Measurements from ENCODE around the gene AKNA. TPM values are rescaled to one million over a fixed set of nuclear protein-coding genes. Genes with fewer than 3 reads are reported as not detected.
"Not testable (repeated sequence)": the region's sequence is repeated elsewhere in the genome, so short reads cannot be mapped to it uniquely, and the experiment has no call there.

The AKNA gene
- total RNA-seq, 3 donors from 2014 or later (not counting 1 experiment from before 2014, with no cell fraction given) = 577 to 743 (median 676) TPM

GRCh38 chr9:114330636-114331035, 57.1 kb downstream of the AKNA start:
- no peak for TF ChIP-seq CTCF (IDR thresholded peaks at IDR 0.05)
- intact Hi-C loops (cut with micrococcal nuclease) = no loop called here
- H3K4me3 ChIP-seq (ENCODE audit: low read length) = no peak overlapping the region
- peaks cover 16% of the 10 kb centered on the region for H3K4me1 ChIP-seq (ENCODE audit: control insufficient read depth, insufficient read depth, low read length)
- Mint-ChIP-seq H3K27me3 (ENCODE audit: low read depth in 2 of 2) (no peaks in the 10 kb centered on the region), H3K4me1 (peaks cover 23 to 30% of the 10 kb centered on the region in 2 donors), H3K9me3 (no peaks in the 10 kb centered on the region), H3K4me3 (no peak overlapping the region), H3K36me3 (peaks cover 7% of the 10 kb centered on the region), H3K27ac (peak overlapping the region; percentile 38 to 83)
- no peaks in the 10 kb centered on the region for H3K27me3 ChIP-seq (ENCODE audit: control insufficient read depth, insufficient read depth, low read length)
- H3K27ac ChIP-seq (ENCODE audit: low read length) = no peak overlapping the region
- H3K9me3 ChIP-seq (ENCODE audit: control insufficient read depth, insufficient read depth, low read length) = no peaks in the 10 kb centered on the region
- peaks cover 10% of the 10 kb centered on the region for H3K36me3 ChIP-seq (ENCODE audit: control insufficient read depth, insufficient read depth, low read length)
- DNase-seq (no peak), ATAC-seq (no peak)
- 80% methylated on average over 10 of the region's 10 CpGs for WGBS (ENCODE audit: insufficient coverage)

- H3K36me3 Mint-ChIP-seq; H3K9me3 Mint-ChIP-seq; H3K4me3 Mint-ChIP-seq; intact Hi-C loops (cut with micrococcal nuclease); ATAC-seq; H3K4me3 ChIP-seq (ENCODE audit: low read length); H3K27ac ChIP-seq (ENCODE audit: low read length); H3K9me3 ChIP-seq (ENCODE audit: control insufficient read depth, insufficient read depth, low read length); H3K27me3 Mint-ChIP-seq (ENCODE audit: low read depth in 2 of 2); DNase-seq; H3K36me3 ChIP-seq (ENCODE audit: control insufficient read depth, insufficient read depth, low read length); H3K27me3 ChIP-seq (ENCODE audit: control insufficient read depth, insufficient read depth, low read length): not testable (repeated sequence)
- Mint-ChIP-seq H3K4me1 (peaks cover 17 to 25% of the 10 kb centered on the region in 2 donors), H3K27ac (peak within 1 kb of the TSS; percentile 38 to 83)
- no CpG with 5 or more reads among the region's 10 CpGs for WGBS (ENCODE audit: insufficient coverage)
- peaks cover 16% of the 10 kb centered on the region for H3K4me1 ChIP-seq (ENCODE audit: control insufficient read depth, insufficient read depth, low read length)
Observed at GRCh38 chr9:114329625-114330022, 58.2 kb downstream of the AKNA start, which contains the start of gene ORM2. Gene ORM2, plus strand, starts transcription at chr9:114329869. Its CDS starts 36 bp downstream, at chr9:114329905.

GRCh38 chr9:114328937-114329624, 58.7 kb downstream of the AKNA start:
- H3K27ac ChIP-seq (ENCODE audit: low read length); H3K27me3 Mint-ChIP-seq (ENCODE audit: low read depth in 2 of 2); H3K9me3 Mint-ChIP-seq; H3K27me3 ChIP-seq (ENCODE audit: control insufficient read depth, insufficient read depth, low read length); H3K4me3 ChIP-seq (ENCODE audit: low read length); intact Hi-C loops (cut with micrococcal nuclease); H3K9me3 ChIP-seq (ENCODE audit: control insufficient read depth, insufficient read depth, low read length); H3K36me3 ChIP-seq (ENCODE audit: control insufficient read depth, insufficient read depth, low read length); H3K4me3 Mint-ChIP-seq; DNase-seq; ATAC-seq; H3K36me3 Mint-ChIP-seq; H3K27ac Mint-ChIP-seq: not testable (repeated sequence)
- H3K4me1 ChIP-seq (ENCODE audit: control insufficient read depth, insufficient read depth, low read length) = peaks cover 16% of the 10 kb centered on the region
- H3K4me1 Mint-ChIP-seq = peaks cover 17 to 24% of the 10 kb centered on the region in 2 donors
- WGBS (ENCODE audit: insufficient coverage) = 89% methylated on average over 3 of the region's 12 CpGs

- H3K4me1 ChIP-seq (ENCODE audit: control insufficient read depth, insufficient read depth, low read length) = peaks cover 16% of the 10 kb centered on the region
- H3K36me3 ChIP-seq (ENCODE audit: control insufficient read depth, insufficient read depth, low read length); H3K9me3 ChIP-seq (ENCODE audit: control insufficient read depth, insufficient read depth, low read length); H3K4me3 ChIP-seq (ENCODE audit: low read length); H3K27me3 ChIP-seq (ENCODE audit: control insufficient read depth, insufficient read depth, low read length); H3K9me3 Mint-ChIP-seq; H3K27me3 Mint-ChIP-seq (ENCODE audit: low read depth in 2 of 2); DNase-seq; intact Hi-C loops (cut with micrococcal nuclease); H3K27ac ChIP-seq (ENCODE audit: low read length); H3K36me3 Mint-ChIP-seq; H3K4me3 Mint-ChIP-seq; H3K27ac Mint-ChIP-seq; ATAC-seq: not testable (repeated sequence)
- H3K4me1 Mint-ChIP-seq = peaks cover 17 to 24% of the 10 kb centered on the region in 2 donors
- WGBS (ENCODE audit: insufficient coverage) = 87% methylated on average over 10 of the region's 10 CpGs
Observed at GRCh38 chr9:114328357-114328820, 59.4 kb downstream of the AKNA start.

- Histone ChIP-seq H3K27ac (ENCODE audit: low read length) (no peak overlapping the region), H3K9me3 (ENCODE audit: control insufficient read depth, insufficient read depth, low read length) (no peaks in the 10 kb centered on the region), H3K36me3 (ENCODE audit: control insufficient read depth, insufficient read depth, low read length) (no peaks in the 10 kb centered on the region), H3K4me1 (ENCODE audit: control insufficient read depth, insufficient read depth, low read length) (peaks cover 16% of the 10 kb centered on the region), H3K4me3 (ENCODE audit: low read length) (no peak overlapping the region), H3K27me3 (ENCODE audit: control insufficient read depth, insufficient read depth, low read length) (no peaks in the 10 kb centered on the region)
- H3K4me3 Mint-ChIP-seq = no peak overlapping the region
- no peaks in the 10 kb centered on the region for H3K9me3 Mint-ChIP-seq
- no peak for DNase-seq
- no peak for TF ChIP-seq CTCF (IDR thresholded peaks at IDR 0.05)
- ATAC-seq = no peak
- WGBS (ENCODE audit: insufficient coverage) = 90% methylated on average over 8 of the region's 8 CpGs
- intact Hi-C loops (cut with micrococcal nuclease) = no loop called here
- H3K27me3 Mint-ChIP-seq (ENCODE audit: low read depth in 2 of 2) = no peaks in the 10 kb centered on the region
- H3K36me3 Mint-ChIP-seq = no peaks in the 10 kb centered on the region
- H3K27ac Mint-ChIP-seq = no peak overlapping the region
- peaks cover 17 to 24% of the 10 kb centered on the region in 2 donors for H3K4me1 Mint-ChIP-seq
Observed at GRCh38 chr9:114327749-114328148, 60.0 kb downstream of the AKNA start.

GRCh38 chr9:114325684-114326254, 62.0 kb downstream of the AKNA start:
- H3K4me1 Mint-ChIP-seq; H3K27ac ChIP-seq (ENCODE audit: low read length); ATAC-seq; H3K27ac Mint-ChIP-seq; intact Hi-C loops (cut with micrococcal nuclease); DNase-seq; H3K9me3 ChIP-seq (ENCODE audit: control insufficient read depth, insufficient read depth, low read length); H3K36me3 Mint-ChIP-seq; H3K4me1 ChIP-seq (ENCODE audit: control insufficient read depth, insufficient read depth, low read length); H3K27me3 Mint-ChIP-seq (ENCODE audit: low read depth in 2 of 2); H3K36me3 ChIP-seq (ENCODE audit: control insufficient read depth, insufficient read depth, low read length); H3K9me3 Mint-ChIP-seq; H3K27me3 ChIP-seq (ENCODE audit: control insufficient read depth, insufficient read depth, low read length); H3K4me3 ChIP-seq (ENCODE audit: low read length); H3K4me3 Mint-ChIP-seq: not testable (repeated sequence)
- 100% methylated on average over 2 of the region's 3 CpGs for WGBS (ENCODE audit: insufficient coverage)

Measured in natural killer cell (primary cell).